Hindlimb muscle (tissue), 1 donor: Measurements from ENCODE around the gene SNTG2. TPM values are rescaled to one million over a fixed set of nuclear protein-coding genes. Genes with fewer than 3 reads are reported as not detected.

Experiments used
- DNase-seq: peaks from one replicate; pipeline ENCODE4 v3.0.0-alpha.2; 2013
- polyA plus RNA-seq: library from polyadenylated mRNA; unstranded; fragments of 120-200 nt; gene quantifications from one replicate; pipeline ENCODE4 v1.2.1, GENCODE V29; 2013; ENCODE audit not compliant: insufficient read length

SNTG2 gene
- polyA plus RNA-seq, 1 donor: not detected

DNA sequence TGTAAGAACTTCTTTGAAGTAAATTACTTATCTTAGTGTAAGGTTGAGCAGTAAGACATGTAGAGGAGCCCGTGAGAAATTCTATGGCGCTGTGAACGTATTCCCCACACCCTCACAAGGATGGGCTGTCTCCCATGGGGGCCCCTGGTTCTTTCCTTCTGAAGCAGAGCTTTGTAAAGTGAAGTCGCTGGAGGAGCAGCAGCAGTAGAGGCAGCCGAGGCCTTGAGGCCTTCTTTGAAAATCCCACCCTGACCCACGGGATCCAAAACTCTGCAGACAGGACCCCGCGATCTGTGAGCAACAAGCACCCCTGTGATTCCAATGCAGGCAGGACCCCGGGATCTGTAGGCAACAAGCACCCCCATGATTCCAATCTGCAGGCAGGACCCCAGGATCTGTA, 23.8 kb upstream of the SNTG2 start:
- no peak for DNase-seq

DNA sequence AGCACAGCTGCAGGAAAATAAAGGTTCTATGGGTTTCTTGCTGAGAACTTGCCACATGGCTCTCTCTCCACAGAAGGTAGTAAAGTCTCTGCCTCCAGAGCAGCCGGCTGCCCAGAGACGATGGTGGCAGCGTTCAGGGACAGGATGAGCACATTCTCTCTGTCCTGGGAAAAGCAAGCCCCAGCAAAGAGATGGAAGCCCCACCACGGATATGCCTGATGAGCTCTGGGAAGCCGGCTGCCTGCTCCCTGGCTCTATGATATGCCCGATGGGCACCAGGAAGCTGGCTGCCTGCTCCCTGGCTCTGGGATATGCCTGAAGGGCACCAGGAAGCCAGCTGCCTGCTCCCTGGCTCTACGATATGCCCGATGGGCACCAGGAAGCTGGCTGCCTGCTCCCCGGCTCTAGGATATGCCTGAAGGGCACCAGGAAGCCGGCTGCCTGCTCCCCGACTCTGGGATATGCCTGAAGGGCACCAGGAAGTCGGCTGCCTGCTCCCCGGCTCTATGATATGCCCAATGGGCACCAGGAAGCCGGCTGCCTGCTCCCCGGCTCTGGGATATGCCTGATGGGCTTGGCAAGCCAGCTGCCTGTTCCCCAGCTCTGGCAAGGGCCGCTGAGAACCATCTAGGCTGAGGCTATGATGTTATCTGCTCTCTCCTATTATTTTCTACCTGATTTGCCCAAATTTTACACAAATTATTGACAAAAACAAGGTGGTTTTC, 21.5 kb upstream of the SNTG2 start:
- no peak for DNase-seq

GRCh38 chr2:929925-930324, 20.7 kb upstream of the SNTG2 start:
- DNase-seq: no peak

GRCh38 chr2:930935-931334, 19.7 kb upstream of the SNTG2 start:
- no peak for DNase-seq

- DNase-seq: no peak
Observed at GRCh38 chr2:932320-933115, 18.1 kb upstream of the SNTG2 start.

GRCh38 chr2:933734-934295, 16.8 kb upstream of the SNTG2 start:
- DNase-seq: no peak

GRCh38 chr2:937530-937929, 13.1 kb upstream of the SNTG2 start:
- DNase-seq: no peak

DNA sequence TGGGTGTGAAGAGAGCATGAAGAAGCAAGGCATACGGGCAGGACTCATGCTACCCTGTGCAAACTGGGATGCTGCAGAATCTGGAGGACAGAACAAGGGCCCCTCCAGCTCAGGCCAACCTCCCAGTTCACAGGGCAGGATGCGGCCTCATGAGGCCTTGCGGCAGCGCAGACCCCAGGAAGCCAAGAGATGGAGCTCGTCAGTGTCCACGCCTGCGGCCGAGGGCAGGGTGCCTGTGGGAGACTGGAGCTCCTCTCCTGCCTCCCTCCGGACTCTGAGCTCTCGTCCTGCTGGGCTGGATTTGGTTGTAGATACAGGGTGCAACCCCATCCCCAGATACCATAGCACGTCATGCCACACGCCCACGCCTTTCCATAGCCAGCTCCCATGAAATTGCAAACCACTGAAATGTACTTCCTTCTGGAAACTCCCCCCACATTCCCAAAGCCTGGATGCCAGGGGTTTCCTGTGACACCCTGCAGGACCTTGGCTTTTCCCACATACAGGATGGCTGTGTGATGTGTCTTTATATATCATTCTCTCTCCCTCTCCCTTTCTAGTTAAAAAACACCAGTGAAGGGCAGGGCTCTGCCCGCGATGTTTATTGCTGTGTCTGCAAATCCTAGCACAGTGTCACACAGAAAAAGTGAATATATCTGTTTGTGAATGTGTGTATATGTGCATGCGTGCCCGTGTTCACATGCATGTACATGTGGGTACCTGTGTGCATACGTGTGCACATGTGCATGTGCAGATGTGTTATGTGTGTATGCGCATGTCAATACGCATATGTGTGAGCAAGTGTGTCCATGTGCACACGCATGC, 12.3 kb upstream of the SNTG2 start:
- no peak for DNase-seq

GRCh38 chr2:939936-940601, 10.6 kb upstream of the SNTG2 start:
- DNase-seq: no peak

DNA sequence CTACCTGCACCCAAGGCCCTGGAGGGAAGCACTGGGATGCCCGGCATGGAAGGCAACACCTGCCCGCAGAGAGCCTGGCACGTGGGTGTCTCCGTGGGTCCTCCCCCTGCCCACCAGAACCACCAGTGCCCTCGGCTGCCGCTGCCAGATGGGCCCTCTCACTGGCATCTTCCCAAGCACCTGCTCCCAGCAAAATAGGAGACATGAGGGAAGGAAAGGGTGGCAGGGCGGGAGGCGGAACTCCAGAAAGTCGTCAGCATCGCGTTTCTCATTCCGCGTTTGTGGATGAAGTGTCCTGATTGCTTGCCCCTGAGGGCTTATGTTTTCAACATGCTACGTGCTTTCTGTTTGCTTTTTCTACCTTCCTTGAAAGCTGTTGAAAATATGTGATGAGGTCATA, 8.8 kb upstream of the SNTG2 start:
- no peak for DNase-seq

GRCh38 chr2:942775-943460, 7.7 kb upstream of the SNTG2 start:
- no peak for DNase-seq

DNA sequence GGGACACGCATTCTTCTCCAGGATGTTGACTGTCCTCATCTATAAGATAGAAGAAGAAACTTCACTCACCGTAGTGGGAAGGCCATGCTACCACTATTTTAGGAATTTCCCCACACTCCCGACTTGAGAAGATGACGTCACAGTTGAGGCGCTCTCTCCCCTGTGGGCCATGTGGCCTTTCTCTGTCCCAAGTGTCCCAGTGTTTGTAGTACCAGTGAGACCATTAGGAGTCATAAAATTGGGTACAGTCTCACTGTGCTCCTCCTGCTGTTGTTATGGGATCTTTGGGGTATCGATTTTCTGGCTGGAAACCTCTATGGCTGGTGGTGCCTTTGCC, 7.2 kb upstream of the SNTG2 start:
- DNase-seq: no peak

DNA sequence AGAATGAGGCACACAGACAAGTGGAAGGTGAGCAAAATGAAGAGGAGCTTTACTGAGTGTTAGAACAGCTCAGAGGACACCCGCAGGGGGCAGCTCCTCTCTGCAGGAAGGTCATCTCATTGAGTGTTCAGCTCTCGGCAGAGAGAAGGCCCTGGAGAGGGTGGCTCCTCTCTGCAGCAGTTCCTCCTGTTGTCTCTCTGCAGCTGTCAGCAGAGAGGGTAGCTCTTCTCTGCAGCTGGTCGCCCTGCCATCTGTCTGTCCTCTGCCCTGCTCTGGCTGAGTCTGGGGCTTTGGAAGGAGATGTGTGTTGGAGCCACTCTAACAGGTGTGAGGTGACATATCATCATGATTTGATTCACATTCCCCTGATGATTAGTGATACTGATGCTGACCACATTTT, 6.8 kb upstream of the SNTG2 start:
- DNase-seq: no peak

GRCh38 chr2:944693-945092, 6.0 kb upstream of the SNTG2 start:
- no peak for DNase-seq

DNA sequence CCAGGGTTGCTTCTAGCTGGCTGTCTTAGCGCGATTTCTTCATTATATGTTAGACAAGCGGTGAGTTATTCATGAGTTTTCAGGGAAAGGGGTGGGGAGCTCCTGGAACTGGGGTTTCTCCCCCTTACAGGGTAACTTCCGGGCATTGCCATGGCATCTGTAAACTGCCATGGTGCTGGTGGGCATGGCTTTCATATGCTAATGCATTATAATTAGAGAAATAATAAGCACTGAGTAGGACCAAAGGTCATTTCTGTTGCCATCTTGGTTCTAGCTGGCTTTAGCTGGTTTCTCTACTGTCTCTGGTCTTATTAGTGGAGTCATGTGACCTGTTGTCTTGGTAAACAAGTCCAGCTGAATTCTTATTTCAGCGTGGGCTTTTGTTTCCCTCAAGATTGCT, 5.5 kb upstream of the SNTG2 start:
- DNase-seq: no peak

GRCh38 chr2:946073-946948, 4.3 kb upstream of the SNTG2 start:
- DNase-seq: no peak

DNA sequence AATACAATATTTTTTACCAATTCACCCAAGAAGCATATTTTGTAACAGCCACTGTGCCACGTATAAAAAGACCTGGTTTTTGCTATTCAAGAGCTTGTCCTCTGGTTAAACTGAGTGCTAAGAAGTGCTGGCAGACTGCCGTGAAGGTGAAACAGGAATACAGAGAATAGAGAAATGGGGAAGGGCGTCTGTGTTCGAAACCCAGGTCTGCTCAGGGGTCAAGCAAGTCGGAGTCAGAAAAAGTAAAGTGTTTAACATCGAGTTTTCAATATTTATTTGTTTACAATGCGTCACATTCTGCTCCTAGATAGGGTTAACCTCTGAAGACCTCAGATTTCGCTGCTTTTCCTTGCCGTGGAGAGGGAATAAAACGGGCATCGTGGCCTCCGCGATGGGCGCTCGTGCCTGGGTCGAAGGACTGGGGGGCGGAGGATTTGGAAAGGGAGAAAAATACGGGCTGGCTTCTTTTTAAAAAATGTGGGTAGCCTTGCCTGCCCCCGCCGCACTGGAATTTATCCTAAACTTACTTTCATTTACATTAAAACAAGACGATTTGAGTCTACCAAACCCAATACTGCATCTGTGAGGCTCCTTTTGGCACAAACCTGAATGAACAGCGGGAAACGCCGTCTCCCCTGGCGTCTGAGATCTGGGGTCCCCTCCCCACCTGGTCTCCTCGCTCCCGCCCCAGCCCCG, 1.1 kb upstream of the SNTG2 start:
- DNase-seq: no peak

GRCh38 chr2:951224-952006, 766 bp downstream of the SNTG2 start:
- no peak for DNase-seq

DNA sequence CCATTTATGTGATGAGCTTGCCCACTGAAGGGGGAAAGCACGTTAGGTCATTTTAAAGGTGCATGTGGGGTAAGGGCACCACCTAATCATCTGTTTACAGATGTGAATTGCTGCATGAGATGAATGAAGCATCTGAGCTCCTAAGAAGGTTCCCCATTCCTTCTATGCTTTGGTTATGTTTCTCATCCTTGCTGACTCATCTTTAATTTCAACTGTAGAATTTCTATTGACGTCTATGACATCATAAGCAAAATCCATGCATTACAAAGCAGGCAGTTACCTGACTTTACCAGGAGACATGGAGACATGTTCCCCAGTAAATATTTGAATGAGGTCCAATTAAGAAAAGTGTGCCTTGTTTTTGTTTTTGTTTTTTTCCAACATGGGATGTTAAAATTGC, 2.8 kb downstream of the SNTG2 start:
- no peak for DNase-seq
